ENCODE measurements around the gene ASCC1. TPM values are rescaled to one million over a fixed set of nuclear protein-coding genes. Genes with fewer than 3 reads are reported as not detected.

ASCC1 gene
- total RNA-seq, 3 donors from 2014 or later: 18.0 to 23.6 (median 21.4) TPM

DNA sequence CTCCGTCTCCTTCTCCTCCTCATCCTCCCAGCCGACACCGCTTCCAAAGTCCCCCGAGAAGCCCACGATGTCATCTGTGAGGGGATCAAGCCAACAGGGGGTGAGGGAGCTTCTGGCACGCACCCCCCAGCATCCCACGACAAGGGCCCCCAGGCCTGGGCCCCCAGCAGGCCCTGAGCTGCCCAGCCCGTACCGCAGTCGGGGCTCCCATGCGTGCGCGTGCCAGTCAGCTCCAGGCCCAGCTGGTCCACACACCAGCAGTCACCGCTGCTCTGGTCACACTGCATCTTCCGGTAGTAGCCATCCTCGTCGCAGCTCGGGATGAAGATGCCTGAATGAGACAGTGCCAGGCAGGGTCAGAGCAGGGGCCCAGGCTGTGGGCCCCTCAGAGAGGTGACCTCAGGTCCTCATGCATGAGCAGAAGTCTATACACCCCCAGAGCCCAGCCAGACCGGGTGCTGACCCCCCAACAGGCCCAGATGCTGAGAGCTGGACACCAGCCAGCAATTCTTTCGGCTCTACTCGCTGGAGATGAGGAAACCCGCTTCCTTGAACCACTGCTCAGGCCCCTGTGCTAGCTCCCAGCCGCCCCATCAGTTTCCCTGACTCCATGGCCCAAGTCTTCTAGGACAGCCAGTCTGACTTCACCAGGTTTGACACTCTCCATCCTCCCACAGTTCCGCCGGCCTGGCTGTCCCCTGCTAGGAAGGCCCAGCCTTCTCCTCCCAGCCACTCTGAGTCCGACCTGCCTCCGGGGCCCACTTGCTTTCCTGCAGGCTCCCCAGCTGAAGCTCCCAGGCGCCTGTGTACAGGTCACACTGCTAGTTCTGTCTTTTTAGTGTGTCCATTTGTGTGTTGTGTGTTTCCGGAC, 153.0 kb downstream of the ASCC1 start:
- DNase-seq: no peak
- TF ChIP-seq, protein P1, sequence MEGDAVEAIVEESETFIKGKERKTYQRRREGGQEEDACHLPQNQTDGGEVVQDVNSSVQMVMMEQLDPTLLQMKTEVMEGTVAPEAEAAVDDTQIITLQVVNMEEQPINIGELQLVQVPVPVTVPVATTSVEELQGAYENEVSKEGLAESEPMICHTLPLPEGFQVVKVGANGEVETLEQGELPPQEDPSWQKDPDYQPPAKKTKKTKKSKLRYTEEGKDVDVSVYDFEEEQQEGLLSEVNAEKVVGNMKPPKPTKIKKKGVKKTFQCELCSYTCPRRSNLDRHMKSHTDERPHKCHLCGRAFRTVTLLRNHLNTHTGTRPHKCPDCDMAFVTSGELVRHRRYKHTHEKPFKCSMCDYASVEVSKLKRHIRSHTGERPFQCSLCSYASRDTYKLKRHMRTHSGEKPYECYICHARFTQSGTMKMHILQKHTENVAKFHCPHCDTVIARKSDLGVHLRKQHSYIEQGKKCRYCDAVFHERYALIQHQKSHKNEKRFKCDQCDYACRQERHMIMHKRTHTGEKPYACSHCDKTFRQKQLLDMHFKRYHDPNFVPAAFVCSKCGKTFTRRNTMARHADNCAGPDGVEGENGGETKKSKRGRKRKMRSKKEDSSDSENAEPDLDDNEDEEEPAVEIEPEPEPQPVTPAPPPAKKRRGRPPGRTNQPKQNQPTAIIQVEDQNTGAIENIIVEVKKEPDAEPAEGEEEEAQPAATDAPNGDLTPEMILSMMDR (IDR thresholded peaks at IDR 0.05): no peak
- Histone ChIP-seq H3K4me1 (ENCODE audit: low read depth) (no peaks in the 10 kb centered on the region), H3K9me3 (no peaks in the 10 kb centered on the region), H3K36me3 (ENCODE audit: low read depth) (no peaks in the 10 kb centered on the region), H3K4me3 (no peak overlapping the region)
- intact Hi-C loops (cut with DNase I, micrococcal nuclease): no loop called here
- no peak for ATAC-seq

DNA sequence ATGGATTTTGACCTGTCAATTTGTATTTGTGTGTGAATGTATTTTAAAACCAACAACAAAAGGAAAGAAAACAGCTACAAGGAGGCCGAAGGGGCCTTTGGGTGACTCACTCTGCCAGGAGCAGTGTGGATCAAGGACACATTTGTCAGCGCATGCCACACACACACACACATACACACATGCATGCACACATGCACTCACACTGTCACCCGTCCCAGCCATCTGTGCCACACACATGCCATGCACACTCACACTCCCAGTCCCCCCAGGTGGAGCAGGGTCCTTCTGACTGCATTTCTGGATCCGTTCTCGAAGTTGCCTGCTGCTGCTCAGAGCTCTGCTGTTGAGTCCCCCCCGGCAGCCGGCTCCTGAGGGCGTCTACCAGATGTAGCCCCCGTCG, 153.7 kb downstream of the ASCC1 start:
- intact Hi-C loops (cut with DNase I, micrococcal nuclease): no loop called here
- TF ChIP-seq, protein P1 (IDR thresholded peaks at IDR 0.05): no peak
- Histone ChIP-seq H3K9me3 (no peaks in the 10 kb centered on the region), H3K4me1 (ENCODE audit: low read depth) (no peaks in the 10 kb centered on the region), H3K4me3 (no peak overlapping the region), H3K36me3 (ENCODE audit: low read depth) (no peaks in the 10 kb centered on the region)
- no peak for DNase-seq
- no peak for ATAC-seq

GRCh38 chr10:72061930-72062329, 154.1 kb downstream of the ASCC1 start:
- TF ChIP-seq, protein P1 (IDR thresholded peaks at IDR 0.05): no peak
- ATAC-seq (no peak), DNase-seq (no peak)
- Histone ChIP-seq H3K36me3 (ENCODE audit: low read depth) (no peaks in the 10 kb centered on the region), H3K9me3 (no peaks in the 10 kb centered on the region), H3K4me1 (ENCODE audit: low read depth) (no peaks in the 10 kb centered on the region), H3K4me3 (no peak overlapping the region)
- intact Hi-C loops (cut with DNase I, micrococcal nuclease): no loop called here

DNA sequence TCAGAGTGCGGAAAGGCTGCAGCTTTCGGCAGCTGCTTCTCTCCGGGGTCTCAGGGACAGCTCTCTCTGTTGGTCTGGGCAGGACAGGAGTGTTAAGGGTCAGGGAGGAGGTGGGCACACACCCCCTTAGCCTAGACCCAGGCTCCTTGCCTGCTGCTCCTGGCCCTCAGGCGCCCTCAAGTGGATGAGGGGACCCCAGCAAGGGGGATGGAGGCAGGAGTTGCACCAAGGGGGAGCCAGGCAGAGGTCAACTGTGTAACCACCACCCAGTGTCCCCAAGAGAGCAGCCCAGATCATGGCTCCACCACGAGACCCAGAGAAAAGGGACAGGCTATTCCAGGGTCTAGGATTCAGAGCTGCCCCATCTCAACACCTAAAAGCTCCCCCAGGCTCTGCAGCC, 154.6 kb downstream of the ASCC1 start:
- TF ChIP-seq, protein P1 (IDR thresholded peaks at IDR 0.05): no peak
- Histone ChIP-seq H3K4me3 (no peak overlapping the region), H3K4me1 (ENCODE audit: low read depth) (no peaks in the 10 kb centered on the region), H3K9me3 (no peaks in the 10 kb centered on the region), H3K36me3 (ENCODE audit: low read depth) (no peaks in the 10 kb centered on the region)
- DNase-seq (no peak), ATAC-seq (no peak)
- intact Hi-C loops (cut with DNase I, micrococcal nuclease): no loop called here

- H3K4me1 ChIP-seq (ENCODE audit: low read depth): no peaks in the 10 kb centered on the region
- H3K9me3 ChIP-seq: no peaks in the 10 kb centered on the region
- TF ChIP-seq, protein P1 (IDR thresholded peaks at IDR 0.05): no peak
- H3K4me3 ChIP-seq: no peak overlapping the region
- no peak for ATAC-seq
- intact Hi-C loops (cut with DNase I, micrococcal nuclease): no loop called here
- DNase-seq: no peak
- no peaks in the 10 kb centered on the region for H3K36me3 ChIP-seq (ENCODE audit: low read depth)
Measured at GRCh38 chr10:72059843-72060822, 155.9 kb downstream of the ASCC1 start.
